Cardiac muscle cell (in vitro differentiated cells and primary cell): Measurements from ENCODE around the gene FAR2. TPM values are rescaled to one million over a fixed set of nuclear protein-coding genes. Genes with fewer than 3 reads are reported as not detected.

ENCODE experiments used
- DNase-seq, 2 donors: peaks; one replicate each; pipeline versions ENCODE4 v3.0.0 to v3.0.0-alpha.2; 2010 to 2017; ENCODE audit warnings: low read depth in 1 of 2, low spot score in 1 of 2
- H3K27ac ChIP-seq: fragments of 200-600 bp; sonication (generic); 2 replicates; pipeline ENCODE4 v1.5.1; 2016
- H3K27me3 ChIP-seq: fragments of 200-600 bp; sonication (generic); 2 replicates; pipeline ENCODE4 v1.6.0; 2016; ENCODE audit warnings: control low read depth
- H3K36me3 ChIP-seq: fragments of 200-600 bp; sonication (generic); 2 replicates; pipeline ENCODE4 v1.5.1; 2016; ENCODE audit warnings: control low read depth
- H3K4me1 ChIP-seq: fragments of 200-600 bp; sonication (generic); 2 replicates; pipeline ENCODE4 v1.8.1; 2017; ENCODE audit warnings: low read depth, mild to moderate bottlenecking, mixed run types
- H3K4me3 ChIP-seq: fragments of 200-600 bp; sonication (generic); 2 replicates; pipeline ENCODE4 v1.5.1; 2016; ENCODE audit warnings: mild to moderate bottlenecking
- H3K9me3 ChIP-seq: fragments of 200-600 bp; sonication (generic); 2 replicates; pipeline ENCODE4 v1.5.1; 2017; ENCODE audit warnings: low read depth, mild to moderate bottlenecking, control low read depth
- polyA plus RNA-seq: library from polyadenylated mRNA; unstranded; fragments of >200 nt; fragmentation: Nextera tagmentation; extraction: Ambion mirVana; gene quantifications from 2 replicates; pipeline ENCODE4 v1.2.1, GENCODE V29; 2016
- total RNA-seq: library from RNA; depleted of rRNA; stranded (reverse); fragments of >200 nt; gene quantifications from 2 replicates; pipeline ENCODE4 v1.2.3, GENCODE V29; 2016
- TF ChIP-seq, protein P1 (sequence below): IDR thresholded peaks from 2 replicates; pipeline ENCODE4 v1.5.1; 2012; ENCODE audit warnings: low read depth, mild to moderate bottlenecking, low read length

FAR2 gene
- total and polyA plus RNA-seq, 2 experiments from 2014 or later: 0.38 to 0.42 TPM

- Histone ChIP-seq H3K27me3 (no peaks in the 10 kb centered on the region), H3K4me3 (no peak overlapping the region), H3K27ac (no peak overlapping the region), H3K4me1 (no peaks in the 10 kb centered on the region), H3K36me3 (no peaks in the 10 kb centered on the region), H3K9me3 (no peaks in the 10 kb centered on the region)
- TF ChIP-seq, protein P1, sequence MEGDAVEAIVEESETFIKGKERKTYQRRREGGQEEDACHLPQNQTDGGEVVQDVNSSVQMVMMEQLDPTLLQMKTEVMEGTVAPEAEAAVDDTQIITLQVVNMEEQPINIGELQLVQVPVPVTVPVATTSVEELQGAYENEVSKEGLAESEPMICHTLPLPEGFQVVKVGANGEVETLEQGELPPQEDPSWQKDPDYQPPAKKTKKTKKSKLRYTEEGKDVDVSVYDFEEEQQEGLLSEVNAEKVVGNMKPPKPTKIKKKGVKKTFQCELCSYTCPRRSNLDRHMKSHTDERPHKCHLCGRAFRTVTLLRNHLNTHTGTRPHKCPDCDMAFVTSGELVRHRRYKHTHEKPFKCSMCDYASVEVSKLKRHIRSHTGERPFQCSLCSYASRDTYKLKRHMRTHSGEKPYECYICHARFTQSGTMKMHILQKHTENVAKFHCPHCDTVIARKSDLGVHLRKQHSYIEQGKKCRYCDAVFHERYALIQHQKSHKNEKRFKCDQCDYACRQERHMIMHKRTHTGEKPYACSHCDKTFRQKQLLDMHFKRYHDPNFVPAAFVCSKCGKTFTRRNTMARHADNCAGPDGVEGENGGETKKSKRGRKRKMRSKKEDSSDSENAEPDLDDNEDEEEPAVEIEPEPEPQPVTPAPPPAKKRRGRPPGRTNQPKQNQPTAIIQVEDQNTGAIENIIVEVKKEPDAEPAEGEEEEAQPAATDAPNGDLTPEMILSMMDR: no peak
- DNase-seq: no peak
These were observed 121.4 kb downstream of the FAR2 start for GRCh38 chr12:29270446-29270845.

DNA sequence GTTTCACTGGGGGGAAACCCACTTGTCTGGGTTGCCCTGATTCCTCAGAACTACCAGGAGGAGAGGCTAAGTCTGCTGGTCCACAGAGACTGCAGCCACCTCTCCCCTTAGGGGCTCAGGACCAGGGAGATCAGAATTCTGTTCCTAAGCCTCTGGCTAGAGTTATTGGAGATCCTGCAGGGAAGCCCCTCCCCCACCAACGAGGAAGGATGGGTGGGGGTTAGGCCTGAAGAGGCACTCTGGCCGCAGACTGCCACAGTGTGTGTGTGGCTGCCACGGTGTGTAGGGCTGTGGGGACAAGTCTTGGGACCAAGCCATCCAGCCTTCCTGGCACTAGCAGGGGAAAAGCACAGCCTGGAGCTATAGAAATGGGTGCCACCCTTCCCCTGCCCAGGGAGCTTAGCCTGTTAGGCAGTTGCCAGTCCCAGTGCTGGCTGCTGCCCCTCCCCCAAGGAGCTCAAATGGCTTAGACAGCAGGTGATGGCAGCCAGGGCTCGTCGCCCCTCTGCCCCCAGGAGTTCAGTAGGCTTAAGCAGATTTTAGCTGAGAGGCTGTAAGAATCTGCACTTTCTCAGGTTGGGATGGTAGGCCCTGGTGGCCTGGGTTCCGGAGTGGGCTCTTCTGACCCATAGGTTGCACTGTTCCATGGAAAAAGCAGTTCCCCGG is 124.2 kb downstream of the FAR2 start:
- Histone ChIP-seq H3K9me3 (no peaks in the 10 kb centered on the region), H3K27me3 (no peaks in the 10 kb centered on the region), H3K36me3 (no peaks in the 10 kb centered on the region), H3K27ac (no peak overlapping the region), H3K4me1 (no peaks in the 10 kb centered on the region), H3K4me3 (no peak overlapping the region)
- TF ChIP-seq, protein P1: no peak
- no peak for DNase-seq

DNA sequence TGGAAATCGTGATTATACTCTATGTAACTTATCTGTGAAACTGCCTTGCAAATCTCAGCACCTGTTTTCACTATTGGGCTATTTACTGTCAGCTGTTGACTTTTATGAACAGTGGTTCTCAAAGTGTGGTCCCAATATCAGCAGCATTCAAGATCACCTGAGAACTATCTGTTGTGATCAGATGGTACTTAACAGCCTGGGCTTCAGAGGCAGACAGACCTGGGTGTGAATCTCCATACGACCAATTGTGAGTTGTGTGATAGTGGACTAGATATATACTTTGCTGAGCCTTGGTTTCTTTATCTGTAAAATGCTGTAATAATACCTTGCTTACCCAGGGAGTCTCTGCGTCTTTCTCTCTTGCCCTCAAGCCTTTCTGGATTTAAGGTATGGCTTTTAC is 126.8 kb downstream of the FAR2 start:
- TF ChIP-seq, protein P1: no peak
- Histone ChIP-seq H3K27ac (no peak overlapping the region), H3K4me3 (no peak overlapping the region), H3K27me3 (no peaks in the 10 kb centered on the region), H3K36me3 (no peaks in the 10 kb centered on the region), H3K9me3 (no peaks in the 10 kb centered on the region), H3K4me1 (no peaks in the 10 kb centered on the region)
- no peak for DNase-seq

DNA sequence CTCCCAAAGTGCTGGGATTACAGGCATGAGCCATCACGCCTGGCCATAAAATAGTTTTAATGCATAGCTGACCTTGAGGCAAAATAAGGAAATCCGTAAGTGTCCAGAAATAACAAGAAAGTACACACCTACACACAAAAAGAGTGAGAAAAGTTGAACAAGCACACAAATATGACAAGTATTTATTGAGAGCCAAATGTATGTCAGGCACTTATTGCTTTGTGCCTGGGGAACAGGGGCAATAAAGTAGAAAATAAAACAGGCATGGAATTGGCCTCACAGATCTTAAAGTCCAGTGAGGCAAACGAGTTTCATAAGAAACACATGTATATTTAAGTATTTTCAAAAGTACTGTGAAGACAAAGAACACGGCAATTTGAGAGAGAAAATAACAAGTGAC is 128.2 kb downstream of the FAR2 start:
- H3K9me3 ChIP-seq: no peaks in the 10 kb centered on the region
- DNase-seq: no peak
- no peaks in the 10 kb centered on the region for H3K4me1 ChIP-seq
- TF ChIP-seq, protein P1: no peak
- no peak overlapping the region for H3K27ac ChIP-seq
- H3K27me3 ChIP-seq: no peaks in the 10 kb centered on the region
- H3K36me3 ChIP-seq: no peaks in the 10 kb centered on the region
- H3K4me3 ChIP-seq: no peak overlapping the region

DNA sequence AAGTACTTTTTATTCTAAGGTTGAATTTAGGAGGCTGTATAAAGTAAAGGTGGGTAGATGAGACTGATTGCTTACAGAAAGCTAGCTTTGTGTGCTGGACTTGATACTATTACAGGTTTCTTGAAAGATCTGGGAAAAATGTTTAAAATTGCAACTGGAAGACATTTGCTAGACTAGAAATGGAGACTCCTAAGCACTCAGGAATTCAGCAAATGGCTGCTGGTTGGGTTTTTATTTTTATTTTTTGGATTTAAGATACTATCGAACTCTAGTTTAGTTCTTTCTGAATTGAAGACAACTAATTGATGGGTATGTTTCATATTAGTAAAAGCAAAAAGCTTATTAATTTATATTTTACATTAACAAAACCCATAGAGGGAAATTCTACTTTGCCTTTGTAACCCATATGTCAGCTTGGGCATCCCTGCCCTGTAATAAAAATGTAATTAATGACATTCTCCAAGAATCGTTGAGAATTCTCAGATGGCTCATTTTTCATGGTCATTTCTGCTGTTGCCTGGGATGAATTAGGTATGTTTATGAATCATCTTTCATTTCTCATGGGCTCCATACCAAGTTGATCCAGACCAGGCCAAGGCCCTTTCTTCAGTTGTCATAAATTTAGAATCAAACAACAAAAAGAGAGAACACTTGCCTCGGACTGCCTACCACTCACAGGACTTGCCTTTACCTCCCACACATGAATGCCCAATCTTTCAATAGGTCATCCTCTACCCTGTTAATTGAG is 129.8 kb downstream of the FAR2 start:
- TF ChIP-seq, protein P1: no peak
- H3K9me3 ChIP-seq: no peaks in the 10 kb centered on the region
- DNase-seq: no peak
- H3K27ac ChIP-seq: no peak overlapping the region
- H3K4me3 ChIP-seq: no peak overlapping the region
- no peaks in the 10 kb centered on the region for H3K36me3 ChIP-seq
- H3K4me1 ChIP-seq: no peaks in the 10 kb centered on the region
- H3K27me3 ChIP-seq: no peaks in the 10 kb centered on the region
